ENCODE data around the gene RAD18.

Gene RAD18

GRCh38 chr3:8863891-8864290 is 99.4 kb downstream of the RAD18 start:
- H3K27me3 ChIP-seq (ENCODE audit: insufficient read depth, low read length), result no peaks in the 10 kb centered on the region
- H3K4me1 ChIP-seq (ENCODE audit: insufficient read depth, low read length), result peaks cover 5% of the 10 kb centered on the region
- H3K36me3 ChIP-seq (ENCODE audit: insufficient read depth, low read length), result no peaks in the 10 kb centered on the region
- H3K9ac ChIP-seq (ENCODE audit: low read depth, low read length), result no peak overlapping the region
- H3K9me3 ChIP-seq (ENCODE audit: insufficient read depth, low read depth, low read length), result no peaks in the 10 kb centered on the region
- H3K4me3 ChIP-seq (ENCODE audit: low read length), result no peak overlapping the region
- 85% methylated on average over 4 of the region's 4 CpGs for WGBS
- no peak overlapping the region for H3K27ac ChIP-seq (ENCODE audit: low read depth, low read length)

GRCh38 chr3:8857720-8858367 is 105.4 kb downstream of the RAD18 start:
- no peak overlapping the region for H3K27ac ChIP-seq (ENCODE audit: low read depth, low read length)
- WGBS, result 94% methylated on average over 8 of the region's 8 CpGs
- H3K9ac ChIP-seq (ENCODE audit: low read depth, low read length), result no peak overlapping the region

DNA sequence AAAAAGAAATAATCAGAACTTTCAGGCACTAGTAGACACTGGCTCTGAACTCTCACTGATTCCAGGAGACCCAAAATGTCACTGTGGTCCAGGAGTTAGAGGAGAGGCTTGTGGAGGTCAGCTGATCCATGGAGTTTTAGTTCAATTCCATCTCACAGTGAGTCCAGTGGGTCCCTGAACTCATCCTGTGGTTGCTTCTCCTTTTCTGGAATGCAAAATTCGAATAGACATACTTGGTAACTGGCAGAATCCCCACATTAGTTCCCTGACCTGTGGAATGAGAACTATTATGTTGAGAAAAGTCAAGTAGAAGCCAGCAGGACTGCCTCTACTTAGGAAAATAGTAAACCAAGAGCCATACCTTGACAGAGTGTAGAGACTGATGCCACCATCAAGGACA is 106.6 kb downstream of the RAD18 start:
- WGBS, result 100% methylated on average over 1 of the region's 1 CpG
- Histone ChIP-seq H3K36me3 (ENCODE audit: insufficient read depth, low read length) (no peaks in the 10 kb centered on the region), H3K9ac (ENCODE audit: low read depth, low read length) (no peak overlapping the region), H3K9me3 (ENCODE audit: insufficient read depth, low read depth, low read length) (no peaks in the 10 kb centered on the region), H3K27me3 (ENCODE audit: insufficient read depth, low read length) (no peaks in the 10 kb centered on the region), H3K4me1 (ENCODE audit: insufficient read depth, low read length) (no peaks in the 10 kb centered on the region), H3K27ac (ENCODE audit: low read depth, low read length) (no peak overlapping the region), H3K4me3 (ENCODE audit: low read length) (no peak overlapping the region)

More at GRCh38 chr3:8857720-8858367, 105.4 kb downstream of the RAD18 start:
- Histone ChIP-seq H3K4me3 (ENCODE audit: low read length) (no peak overlapping the region), H3K27me3 (ENCODE audit: insufficient read depth, low read length) (no peaks in the 10 kb centered on the region), H3K36me3 (ENCODE audit: insufficient read depth, low read length) (no peaks in the 10 kb centered on the region), H3K9me3 (ENCODE audit: insufficient read depth, low read depth, low read length) (no peaks in the 10 kb centered on the region), H3K4me1 (ENCODE audit: insufficient read depth, low read length) (no peaks in the 10 kb centered on the region)

- H3K9me3 ChIP-seq (ENCODE audit: insufficient read depth, low read depth, low read length), result no peaks in the 10 kb centered on the region
- no peaks in the 10 kb centered on the region for H3K4me1 ChIP-seq (ENCODE audit: insufficient read depth, low read length)
- H3K36me3 ChIP-seq (ENCODE audit: insufficient read depth, low read length), result no peaks in the 10 kb centered on the region
- no peak overlapping the region for H3K4me3 ChIP-seq (ENCODE audit: low read length)
- no peak overlapping the region for H3K27ac ChIP-seq (ENCODE audit: low read depth, low read length)
- no peak overlapping the region for H3K9ac ChIP-seq (ENCODE audit: low read depth, low read length)
- H3K27me3 ChIP-seq (ENCODE audit: insufficient read depth, low read length), result no peaks in the 10 kb centered on the region
- 94% methylated on average over 10 of the region's 10 CpGs for WGBS
These were observed 107.2 kb downstream of the RAD18 start for GRCh38 chr3:8856071-8856470.

- no peaks in the 10 kb centered on the region for H3K9me3 ChIP-seq (ENCODE audit: insufficient read depth, low read depth, low read length)
- no peak overlapping the region for H3K27ac ChIP-seq (ENCODE audit: low read depth, low read length)
- WGBS, result 97% methylated on average over 4 of the region's 4 CpGs
- H3K4me3 ChIP-seq (ENCODE audit: low read length), result no peak overlapping the region
- no peaks in the 10 kb centered on the region for H3K27me3 ChIP-seq (ENCODE audit: insufficient read depth, low read length)
- no peaks in the 10 kb centered on the region for H3K4me1 ChIP-seq (ENCODE audit: insufficient read depth, low read length)
- H3K9ac ChIP-seq (ENCODE audit: low read depth, low read length), result no peak overlapping the region
- no peaks in the 10 kb centered on the region for H3K36me3 ChIP-seq (ENCODE audit: insufficient read depth, low read length)
These were observed 108.6 kb downstream of the RAD18 start for GRCh38 chr3:8854656-8855055.

DNA sequence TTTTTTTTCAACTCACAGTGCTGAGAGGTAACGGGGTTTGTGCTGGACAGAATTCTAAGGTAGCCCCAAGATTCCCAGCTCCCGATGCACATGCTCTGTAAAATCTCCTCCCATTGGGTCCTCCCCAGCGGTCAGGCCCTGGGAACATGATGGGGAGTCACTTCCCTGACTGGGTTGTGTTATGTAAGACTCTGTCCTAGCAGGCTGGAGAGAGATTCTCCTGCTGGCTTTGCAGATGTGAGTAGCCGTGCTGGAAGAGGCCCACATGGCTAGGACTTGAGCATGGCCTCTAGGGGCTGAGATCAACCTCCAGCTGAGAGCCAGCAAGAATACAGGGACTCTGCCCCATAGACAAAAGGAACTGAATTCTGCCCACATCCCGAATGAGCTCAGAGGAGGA is 110.2 kb downstream of the RAD18 start:
- no peaks in the 10 kb centered on the region for H3K27me3 ChIP-seq (ENCODE audit: insufficient read depth, low read length)
- no peaks in the 10 kb centered on the region for H3K36me3 ChIP-seq (ENCODE audit: insufficient read depth, low read length)
- no peaks in the 10 kb centered on the region for H3K9me3 ChIP-seq (ENCODE audit: insufficient read depth, low read depth, low read length)
- WGBS, result 87% methylated on average over 5 of the region's 5 CpGs
- no peak overlapping the region for H3K9ac ChIP-seq (ENCODE audit: low read depth, low read length)
- no peak overlapping the region for H3K27ac ChIP-seq (ENCODE audit: low read depth, low read length)
- no peaks in the 10 kb centered on the region for H3K4me1 ChIP-seq (ENCODE audit: insufficient read depth, low read length)
- H3K4me3 ChIP-seq (ENCODE audit: low read length), result no peak overlapping the region

GRCh38 chr3:8852511-8852910 is 110.8 kb downstream of the RAD18 start:
- Histone ChIP-seq H3K27ac (ENCODE audit: low read depth, low read length) (no peak overlapping the region), H3K4me3 (ENCODE audit: low read length) (no peak overlapping the region), H3K27me3 (ENCODE audit: insufficient read depth, low read length) (no peaks in the 10 kb centered on the region), H3K9me3 (ENCODE audit: insufficient read depth, low read depth, low read length) (no peaks in the 10 kb centered on the region), H3K4me1 (ENCODE audit: insufficient read depth, low read length) (no peaks in the 10 kb centered on the region), H3K36me3 (ENCODE audit: insufficient read depth, low read length) (no peaks in the 10 kb centered on the region), H3K9ac (ENCODE audit: low read depth, low read length) (no peak overlapping the region)
- WGBS, result 94% methylated on average over 5 of the region's 5 CpGs

DNA sequence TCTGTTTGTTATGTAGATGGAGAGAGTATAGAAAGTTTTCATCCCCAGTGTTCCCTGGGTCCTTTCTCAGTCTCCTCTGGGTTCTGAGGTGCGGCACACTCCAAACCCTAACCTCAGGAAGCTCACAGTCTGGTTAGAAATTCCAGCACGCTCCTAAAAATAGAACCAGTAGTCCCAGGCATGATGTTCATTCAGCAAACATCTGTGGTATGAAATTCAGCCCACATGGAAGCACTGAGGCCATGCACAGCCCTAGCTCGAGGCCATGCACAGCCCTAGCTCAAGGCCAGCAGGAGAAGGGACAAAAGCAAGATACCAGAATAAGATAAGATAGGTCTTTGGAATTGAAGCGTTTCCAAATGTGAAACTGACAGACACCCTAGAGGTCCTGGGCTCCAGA is 111.6 kb downstream of the RAD18 start:
- no peak overlapping the region for H3K9ac ChIP-seq (ENCODE audit: low read depth, low read length)
- WGBS, result 91% methylated on average over 4 of the region's 4 CpGs
- H3K27ac ChIP-seq (ENCODE audit: low read depth, low read length), result no peak overlapping the region
- no peaks in the 10 kb centered on the region for H3K4me1 ChIP-seq (ENCODE audit: insufficient read depth, low read length)
- H3K9me3 ChIP-seq (ENCODE audit: insufficient read depth, low read depth, low read length), result no peaks in the 10 kb centered on the region
- H3K4me3 ChIP-seq (ENCODE audit: low read length), result no peak overlapping the region
- no peaks in the 10 kb centered on the region for H3K36me3 ChIP-seq (ENCODE audit: insufficient read depth, low read length)
- no peaks in the 10 kb centered on the region for H3K27me3 ChIP-seq (ENCODE audit: insufficient read depth, low read length)

DNA sequence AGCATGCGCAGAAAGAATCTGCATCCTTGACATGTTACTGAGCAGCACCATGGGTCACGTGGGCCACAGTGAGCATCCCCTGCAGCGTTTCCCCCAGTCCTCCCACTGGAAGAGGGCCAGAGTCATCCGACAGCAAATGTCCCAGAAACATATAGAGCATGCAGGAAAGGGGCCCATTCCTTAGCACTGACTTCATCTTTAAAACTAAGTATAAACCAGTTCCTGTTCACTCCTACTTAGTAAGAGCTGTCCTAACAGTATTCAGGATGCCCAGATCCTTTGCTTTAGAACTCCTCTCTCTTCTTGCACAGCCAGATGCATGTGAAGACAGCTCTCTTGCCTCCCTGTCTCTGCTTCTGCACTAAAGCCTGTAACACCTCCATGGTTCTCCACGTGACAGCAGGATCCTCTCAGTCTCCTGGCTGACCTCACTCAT is 114.6 kb downstream of the RAD18 start:
- Histone ChIP-seq H3K27ac (ENCODE audit: low read depth, low read length) (no peak overlapping the region), H3K9me3 (ENCODE audit: insufficient read depth, low read depth, low read length) (no peaks in the 10 kb centered on the region), H3K27me3 (ENCODE audit: insufficient read depth, low read length) (no peaks in the 10 kb centered on the region), H3K4me3 (ENCODE audit: low read length) (no peak overlapping the region), H3K9ac (ENCODE audit: low read depth, low read length) (no peak overlapping the region), H3K36me3 (ENCODE audit: insufficient read depth, low read length) (no peaks in the 10 kb centered on the region), H3K4me1 (ENCODE audit: insufficient read depth, low read length) (peaks cover 9% of the 10 kb centered on the region; the same call in 1 of the 2 replicates)
- WGBS, result 91% methylated on average over 5 of the region's 5 CpGs

DNA sequence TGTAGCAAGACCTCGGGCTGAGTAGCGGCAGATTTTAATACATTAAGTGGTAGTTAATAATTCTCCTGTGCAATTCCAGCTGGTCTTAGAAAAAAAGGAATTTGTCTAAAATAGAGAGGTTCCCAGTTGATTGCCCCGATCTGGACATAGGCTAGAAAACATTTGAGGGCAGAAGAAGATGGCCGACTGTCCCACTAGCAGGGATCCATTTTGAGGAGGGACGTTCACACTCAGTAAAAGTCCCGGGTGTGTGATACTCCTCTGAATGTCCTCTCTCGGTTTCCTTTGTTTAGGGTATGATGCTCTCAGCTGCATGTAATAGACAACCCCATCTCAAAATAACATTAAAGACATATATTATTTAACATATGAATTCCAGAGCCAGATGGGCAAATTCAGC is 116.0 kb downstream of the RAD18 start:
- WGBS, result 94% methylated on average over 7 of the region's 7 CpGs
- H3K9ac ChIP-seq (ENCODE audit: low read depth, low read length), result no peak overlapping the region
- no peak overlapping the region for H3K27ac ChIP-seq (ENCODE audit: low read depth, low read length)
- H3K36me3 ChIP-seq (ENCODE audit: insufficient read depth, low read length), result no peaks in the 10 kb centered on the region
- peaks cover 9% of the 10 kb centered on the region; the same call in 1 of the 2 replicates for H3K4me1 ChIP-seq (ENCODE audit: insufficient read depth, low read length)
- no peaks in the 10 kb centered on the region for H3K27me3 ChIP-seq (ENCODE audit: insufficient read depth, low read length)
- H3K4me3 ChIP-seq (ENCODE audit: low read length), result no peak overlapping the region
- H3K9me3 ChIP-seq (ENCODE audit: insufficient read depth, low read depth, low read length), result no peaks in the 10 kb centered on the region

GRCh38 chr3:8846176-8846575 is 117.1 kb downstream of the RAD18 start:
- Histone ChIP-seq H3K27me3 (ENCODE audit: insufficient read depth, low read length) (no peaks in the 10 kb centered on the region), H3K9ac (ENCODE audit: low read depth, low read length) (no peak overlapping the region), H3K36me3 (ENCODE audit: insufficient read depth, low read length) (no peaks in the 10 kb centered on the region), H3K4me3 (ENCODE audit: low read length) (no peak overlapping the region), H3K4me1 (ENCODE audit: insufficient read depth, low read length) (peaks cover 9% of the 10 kb centered on the region; the same call in 1 of the 2 replicates), H3K27ac (ENCODE audit: low read depth, low read length) (no peak overlapping the region), H3K9me3 (ENCODE audit: insufficient read depth, low read depth, low read length) (no peaks in the 10 kb centered on the region)
- WGBS, result 88% methylated on average over 2 of the region's 2 CpGs

DNA sequence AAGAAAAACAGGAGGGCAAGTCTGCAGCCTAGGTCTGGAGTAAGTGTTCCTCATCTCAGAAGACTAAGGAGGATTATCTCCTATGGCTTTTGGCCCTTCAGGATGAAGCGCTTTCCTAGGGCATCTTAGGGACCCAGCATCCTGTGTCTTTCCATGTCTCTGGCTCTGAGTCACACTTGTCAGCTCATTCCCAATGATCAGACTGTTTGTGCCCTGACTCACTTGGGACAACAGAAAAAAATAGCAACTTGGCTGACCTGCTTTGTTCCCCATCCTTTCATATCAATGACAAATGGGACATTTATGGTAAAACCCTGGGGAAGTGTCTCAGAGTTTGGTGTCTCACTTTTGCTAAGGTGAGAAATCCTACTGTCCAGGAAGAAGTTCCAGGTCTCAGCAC is 117.6 kb downstream of the RAD18 start:
- 88% methylated on average over 1 of the region's 1 CpG for WGBS
- H3K9me3 ChIP-seq (ENCODE audit: insufficient read depth, low read depth, low read length), result no peaks in the 10 kb centered on the region
- H3K36me3 ChIP-seq (ENCODE audit: insufficient read depth, low read length), result no peaks in the 10 kb centered on the region
- no peak overlapping the region for H3K4me3 ChIP-seq (ENCODE audit: low read length)
- no peak overlapping the region for H3K27ac ChIP-seq (ENCODE audit: low read depth, low read length)
- H3K27me3 ChIP-seq (ENCODE audit: insufficient read depth, low read length), result no peaks in the 10 kb centered on the region
- no peak overlapping the region for H3K9ac ChIP-seq (ENCODE audit: low read depth, low read length)
- peaks cover 9% of the 10 kb centered on the region; the same call in 1 of the 2 replicates for H3K4me1 ChIP-seq (ENCODE audit: insufficient read depth, low read length)

Measured in HUES64 (cell line).